Fibroblast of lung (primary cell): ENCODE data around the gene ANKS1A. TPM values are rescaled to one million over a fixed set of nuclear protein-coding genes. Genes with fewer than 3 reads are reported as not detected.

Experiments used
- DNase-seq, 2 donors: peaks; one replicate each; pipeline versions ENCODE4 v3.0.0 to v3.0.0-alpha.2; 2010; ENCODE audit warnings: low read depth in 2 of 2
- H2AFZ ChIP-seq: 2 replicates; pipeline ENCODE4 v1.5.1; 2012; ENCODE audit warnings: low read length, control low read depth, inconsistent platforms
- H3K27ac ChIP-seq: 2 replicates; pipeline ENCODE4 v1.5.1; 2011; ENCODE audit warnings: low read length, control low read depth; ENCODE audit not compliant: insufficient read depth
- H3K27me3 ChIP-seq: 2 replicates; pipeline ENCODE4 v1.5.1; 2011; ENCODE audit warnings: mild to moderate bottlenecking, low read length; ENCODE audit not compliant: control insufficient read depth, insufficient read depth
- H3K36me3 ChIP-seq: 2 replicates; pipeline ENCODE4 v1.5.1; 2011; ENCODE audit warnings: low read length; ENCODE audit not compliant: control insufficient read depth, insufficient read depth
- H3K4me1 ChIP-seq: 2 replicates; pipeline ENCODE4 v1.5.1; 2011; ENCODE audit warnings: low read length; ENCODE audit not compliant: control insufficient read depth, insufficient read depth; ENCODE audit errors: extremely low read depth
- H3K4me2 ChIP-seq: 2 replicates; pipeline ENCODE4 v1.5.1; 2011; ENCODE audit warnings: low read length, control low read depth; ENCODE audit not compliant: insufficient read depth; ENCODE audit errors: extremely low read depth
- H3K4me3 ChIP-seq, 4 experiments: fragments of 200-600 bp in 1 of 4; sonication (generic) in 1 of 4; replicated peaks in 1 of 4; 2 replicates each; pipeline ENCODE4 v1.5.1; 2011 to 2016; ENCODE audit warnings: low read length in 4 of 4, low read depth in 3 of 4, mild to moderate bottlenecking in 3 of 4, control low read depth in 2 of 4, inconsistent platforms in 1 of 4, mixed read lengths in 1 of 4; ENCODE audit not compliant: insufficient read depth in 1 of 4; ENCODE audit errors: control extremely low read depth in 1 of 4
- H3K79me2 ChIP-seq: 2 replicates; pipeline ENCODE4 v1.5.1; 2012; ENCODE audit warnings: mild to moderate bottlenecking, low read length, inconsistent platforms; ENCODE audit not compliant: control insufficient read depth, insufficient read depth
- H3K9ac ChIP-seq: 2 replicates; pipeline ENCODE4 v1.5.1; 2011; ENCODE audit warnings: mild to moderate bottlenecking, low read length, control low read depth; ENCODE audit not compliant: insufficient read depth
- H3K9me3 ChIP-seq: 2 replicates; pipeline ENCODE4 v1.5.1; 2012; ENCODE audit warnings: low read depth, low read length; ENCODE audit not compliant: control insufficient read depth, insufficient read depth
- H4K20me1 ChIP-seq: 2 replicates; pipeline ENCODE4 v1.5.1; 2011; ENCODE audit warnings: low read length; ENCODE audit not compliant: control insufficient read depth, insufficient read depth; ENCODE audit errors: extremely low read depth
- CTCF ChIP-seq, 2 donors: IDR thresholded peaks in 1 of 2; conservative IDR thresholded peaks in 1 of 2; 1 replicate in 1 of 2; 2 replicates in 1 of 2; pipeline ENCODE4 v1.5.1; 2011 to 2012; ENCODE audit warnings: low read length in 2 of 2, control low read depth in 1 of 2, inconsistent platforms in 1 of 2, low read depth in 1 of 2, mild to moderate bottlenecking in 1 of 2
- EZH2 ChIP-seq: IDR thresholded peaks from 2 replicates; pipeline ENCODE4 v1.5.1; 2012; ENCODE audit warnings: low read length, control low read depth, mild to moderate bottlenecking; ENCODE audit errors: missing control alignments
- polyA plus RNA-seq, 2 donors: library from polyadenylated mRNA; depleted of rRNA in 1 of 2; stranded (reverse) in 1 of 2; unstranded in 1 of 2; fragments of >200 nt; gene quantifications; 2 replicates each; pipeline ENCODE4 v1.2.1, GENCODE V29; 2011 to 2012; ENCODE audit warnings: missing spikeins in 1 of 2
- total RNA-seq: library from RNA; depleted of rRNA; stranded (reverse); fragments of >200 nt; gene quantifications from 2 replicates; pipeline ENCODE4 v1.2.1, GENCODE V29; 2014

The ANKS1A gene
- total and polyA plus RNA-seq, 2 donors (not counting 1 experiment from before 2014, with no cell fraction given): 3.6 to 7.8 TPM

- H3K9ac ChIP-seq: no peak overlapping the region
- peaks cover 26% of the 10 kb centered on the region for H3K4me1 ChIP-seq
- no peak for DNase-seq
- H3K4me3 ChIP-seq: no peak overlapping the region
- no peak for TF ChIP-seq EZH2
- no peak for TF ChIP-seq CTCF (conservative IDR thresholded peaks at IDR 0.05 in 1 of 2, IDR thresholded peaks at IDR 0.05 in 1 of 2; ENCODE audit: low read depth in 1 of 2, low read length in 2 of 2)
- no peaks in the 10 kb centered on the region for H4K20me1 ChIP-seq
- H3K27ac ChIP-seq: no peak overlapping the region
- no peaks in the 10 kb centered on the region for H3K27me3 ChIP-seq
- no peak overlapping the region for H2AFZ ChIP-seq
- no peaks in the 10 kb centered on the region for H3K9me3 ChIP-seq
- H3K4me2 ChIP-seq: no peak overlapping the region
- no peaks in the 10 kb centered on the region for H3K36me3 ChIP-seq
- H3K79me2 ChIP-seq: no peaks in the 10 kb centered on the region
Measured at GRCh38 chr6:35014341-35014740, 125.3 kb downstream of the ANKS1A start.

DNA sequence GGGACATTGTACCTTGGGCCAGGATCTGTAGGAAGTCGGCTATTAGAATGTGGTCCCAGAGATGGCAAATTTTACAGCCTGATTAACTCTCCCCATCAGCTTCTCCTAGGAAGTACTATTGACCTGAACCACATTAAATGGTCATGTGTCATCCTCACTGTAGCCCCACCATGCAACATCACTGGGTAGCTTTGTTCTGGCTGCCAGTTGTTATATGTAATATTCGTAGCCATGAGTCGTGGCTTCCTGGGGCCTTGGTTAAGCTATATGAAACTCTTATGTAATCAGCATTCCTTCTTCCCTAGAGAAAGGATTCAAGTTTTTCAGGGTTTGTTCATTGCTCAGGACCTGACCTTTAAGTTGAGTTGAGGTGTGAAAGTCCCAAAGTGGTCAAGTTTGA, 125.7 kb downstream of the ANKS1A start:
- Histone ChIP-seq H3K4me3 (no peak overlapping the region), H2AFZ (no peak overlapping the region), H3K9ac (no peak overlapping the region), H4K20me1 (no peaks in the 10 kb centered on the region), H3K27me3 (no peaks in the 10 kb centered on the region), H3K36me3 (no peaks in the 10 kb centered on the region), H3K79me2 (no peaks in the 10 kb centered on the region), H3K27ac (no peak overlapping the region), H3K9me3 (no peaks in the 10 kb centered on the region), H3K4me1 (peaks cover 26% of the 10 kb centered on the region), H3K4me2 (no peak overlapping the region)
- peak; percentile 16 to 24 for DNase-seq
- no peak for TF ChIP-seq EZH2

GRCh38 chr6:35015476-35015875, 126.4 kb downstream of the ANKS1A start:
- no peak overlapping the region for H3K4me2 ChIP-seq

More at GRCh38 chr6:35015476-35015875, 126.4 kb downstream of the ANKS1A start:
- Histone ChIP-seq H3K9ac (no peak overlapping the region), H3K36me3 (no peaks in the 10 kb centered on the region), H3K27ac (no peak overlapping the region), H3K4me1 (peaks cover 26% of the 10 kb centered on the region), H3K79me2 (no peaks in the 10 kb centered on the region), H3K9me3 (no peaks in the 10 kb centered on the region), H3K4me3 (no peak overlapping the region), H3K27me3 (no peaks in the 10 kb centered on the region), H2AFZ (no peak overlapping the region), H4K20me1 (no peaks in the 10 kb centered on the region)
- DNase-seq: no peak
- no peak for TF ChIP-seq EZH2
- no peak for TF ChIP-seq CTCF (conservative IDR thresholded peaks at IDR 0.05 in 1 of 2, IDR thresholded peaks at IDR 0.05 in 1 of 2; ENCODE audit: low read depth in 1 of 2, low read length in 2 of 2)
